Nephron (organoid): ENCODE measurements around the gene DNAJC3.
"Not testable (repeated sequence)": the region's sequence is repeated elsewhere in the genome, so short reads cannot be mapped to it uniquely, and the experiment has no call there.

ENCODE experiments used
- H3K27ac Mint-ChIP-seq, 3 experiments: 2 replicates each; pipeline ENCODE4 v1.8.0; 2020; ENCODE audit warnings: mixed read lengths in 3 of 3, mild to moderate bottlenecking in 2 of 3, moderate library complexity in 1 of 3
- H3K27me3 Mint-ChIP-seq: 2 replicates; pipeline ENCODE4 v1.8.0; 2021; ENCODE audit warnings: low read depth, mild to moderate bottlenecking, moderate library complexity, mixed read lengths
- H3K36me3 Mint-ChIP-seq: 2 replicates; pipeline ENCODE4 v1.8.0; 2020; ENCODE audit warnings: low read depth, mixed read lengths
- H3K4me1 Mint-ChIP-seq: 2 replicates; pipeline ENCODE4 v1.8.0; 2020; ENCODE audit warnings: mixed read lengths
- H3K4me3 Mint-ChIP-seq, 3 experiments: 2 replicates each; pipeline ENCODE4 v1.8.0; 2020; ENCODE audit warnings: mild to moderate bottlenecking in 3 of 3, mixed read lengths in 3 of 3, moderate library complexity in 2 of 3
- H3K9me3 Mint-ChIP-seq: 2 replicates; pipeline ENCODE4 v1.8.0; 2020; ENCODE audit warnings: mixed read lengths
- TF ChIP-seq, protein P1 (sequence below), 3 experiments: fragments of 200-600 bp; sonication (generic); IDR thresholded peaks; one replicate each; pipeline ENCODE4 v1.5.0; 2021; ENCODE audit warnings: antibody characterized with exemption in 3 of 3; ENCODE audit not compliant: unreplicated experiment in 3 of 3

Gene DNAJC3

DNA sequence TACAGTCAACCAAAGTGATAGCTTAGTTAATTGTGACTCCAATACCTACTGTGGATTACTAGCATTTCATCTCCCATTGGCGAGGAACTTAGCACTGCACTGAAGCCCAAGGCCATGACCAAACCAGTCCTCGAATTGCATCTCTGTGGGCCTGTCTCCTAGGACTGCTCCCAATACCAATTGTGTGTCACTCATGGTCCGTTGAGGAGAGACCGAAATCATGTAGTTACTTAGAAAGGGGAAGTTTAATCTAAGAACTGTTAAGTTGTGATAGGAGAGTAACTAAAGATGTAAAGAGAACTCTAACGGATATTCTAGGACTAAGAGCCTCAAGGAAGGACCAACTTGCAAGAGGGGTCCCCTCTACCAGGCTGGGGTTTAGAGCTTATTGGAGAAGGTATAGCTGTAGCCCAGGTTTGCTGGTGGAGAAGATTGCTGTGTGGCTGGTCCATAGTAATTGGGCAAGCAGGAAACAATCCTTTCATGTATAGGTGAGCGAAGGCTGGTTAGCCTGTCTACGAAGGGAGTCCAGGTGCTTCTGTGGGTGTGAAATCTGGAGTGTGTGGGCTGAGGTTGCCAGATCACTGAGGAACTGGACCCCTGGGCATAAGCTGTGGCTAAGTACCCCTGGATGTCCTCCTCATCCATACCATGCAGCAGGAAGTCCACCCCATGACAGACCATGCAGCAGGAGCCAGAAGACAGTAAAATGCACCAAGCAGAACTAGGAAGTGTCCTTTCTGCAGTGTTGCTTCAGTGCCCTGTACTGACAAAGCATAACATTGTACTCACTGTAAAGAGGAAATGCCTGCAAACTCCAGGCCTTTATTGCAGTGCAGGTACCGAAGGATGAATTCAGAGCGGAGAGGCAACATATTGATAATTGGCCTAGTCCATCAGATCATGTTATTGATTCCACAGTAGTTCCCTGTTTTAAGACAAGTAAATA, 30.8 kb downstream of the DNAJC3 start:
- no peaks in the 10 kb centered on the region for H3K27me3 Mint-ChIP-seq
- H3K9me3 Mint-ChIP-seq = peaks cover 3% of the 10 kb centered on the region
- TF ChIP-seq, protein P1, sequence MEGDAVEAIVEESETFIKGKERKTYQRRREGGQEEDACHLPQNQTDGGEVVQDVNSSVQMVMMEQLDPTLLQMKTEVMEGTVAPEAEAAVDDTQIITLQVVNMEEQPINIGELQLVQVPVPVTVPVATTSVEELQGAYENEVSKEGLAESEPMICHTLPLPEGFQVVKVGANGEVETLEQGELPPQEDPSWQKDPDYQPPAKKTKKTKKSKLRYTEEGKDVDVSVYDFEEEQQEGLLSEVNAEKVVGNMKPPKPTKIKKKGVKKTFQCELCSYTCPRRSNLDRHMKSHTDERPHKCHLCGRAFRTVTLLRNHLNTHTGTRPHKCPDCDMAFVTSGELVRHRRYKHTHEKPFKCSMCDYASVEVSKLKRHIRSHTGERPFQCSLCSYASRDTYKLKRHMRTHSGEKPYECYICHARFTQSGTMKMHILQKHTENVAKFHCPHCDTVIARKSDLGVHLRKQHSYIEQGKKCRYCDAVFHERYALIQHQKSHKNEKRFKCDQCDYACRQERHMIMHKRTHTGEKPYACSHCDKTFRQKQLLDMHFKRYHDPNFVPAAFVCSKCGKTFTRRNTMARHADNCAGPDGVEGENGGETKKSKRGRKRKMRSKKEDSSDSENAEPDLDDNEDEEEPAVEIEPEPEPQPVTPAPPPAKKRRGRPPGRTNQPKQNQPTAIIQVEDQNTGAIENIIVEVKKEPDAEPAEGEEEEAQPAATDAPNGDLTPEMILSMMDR (IDR thresholded peaks at IDR 0.05; ENCODE audit: unreplicated experiment in 3 of 3) = no peak

DNA sequence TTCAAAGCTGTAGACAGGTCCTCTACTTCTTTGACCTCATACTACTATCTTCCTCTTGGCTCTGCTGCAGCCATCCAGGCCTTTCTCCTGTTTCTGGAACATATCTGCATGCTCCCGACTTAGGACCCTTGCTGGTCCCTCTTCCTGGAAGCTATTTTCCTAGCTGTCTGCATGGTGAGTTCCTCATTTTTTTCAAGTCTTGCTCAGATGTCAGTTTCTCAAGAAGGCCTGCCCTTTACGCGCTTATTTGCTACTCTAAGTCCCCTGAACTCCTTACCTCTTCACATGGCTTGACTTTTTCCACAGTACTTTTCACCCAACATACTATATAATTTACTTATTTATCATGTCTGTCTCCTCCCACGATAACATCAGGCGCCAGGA, 31.4 kb downstream of the DNAJC3 start:
- no peaks in the 10 kb centered on the region for H3K4me1 Mint-ChIP-seq
- H3K27ac Mint-ChIP-seq = no peak overlapping the region
- H3K27me3 Mint-ChIP-seq = no peaks in the 10 kb centered on the region
- peaks cover 47% of the 10 kb centered on the region for H3K36me3 Mint-ChIP-seq
- H3K9me3 Mint-ChIP-seq = peaks cover 8% of the 10 kb centered on the region
- TF ChIP-seq, protein P1 (IDR thresholded peaks at IDR 0.05; ENCODE audit: unreplicated experiment in 3 of 3) = no peak
- no peak overlapping the region for H3K4me3 Mint-ChIP-seq

More for the DNA sequence above, 30.8 kb downstream of the DNAJC3 start:
- Mint-ChIP-seq H3K27ac (no peak overlapping the region), H3K4me3 (no peak overlapping the region), H3K36me3 (peaks cover 41% of the 10 kb centered on the region), H3K4me1 (no peaks in the 10 kb centered on the region)

- peaks cover 9% of the 10 kb centered on the region for H3K9me3 Mint-ChIP-seq
- TF ChIP-seq, protein P1 (IDR thresholded peaks at IDR 0.05; ENCODE audit: unreplicated experiment in 3 of 3) = no peak
Measured at GRCh38 chr13:95708811-95709500, 32.0 kb downstream of the DNAJC3 start.

GRCh38 chr13:95710313-95710712, 33.4 kb downstream of the DNAJC3 start:
- no peaks in the 10 kb centered on the region for H3K27me3 Mint-ChIP-seq
- H3K4me1 Mint-ChIP-seq = no peaks in the 10 kb centered on the region
- TF ChIP-seq, protein P1 (IDR thresholded peaks at IDR 0.05; ENCODE audit: unreplicated experiment in 3 of 3) = no peak
- H3K27ac Mint-ChIP-seq = no peak overlapping the region
- H3K4me3 Mint-ChIP-seq = no peak overlapping the region
- H3K36me3 Mint-ChIP-seq = peaks cover 55% of the 10 kb centered on the region
- H3K9me3 Mint-ChIP-seq = peaks cover 9% of the 10 kb centered on the region

More at GRCh38 chr13:95708811-95709500, 32.0 kb downstream of the DNAJC3 start:
- Mint-ChIP-seq H3K27me3 (no peaks in the 10 kb centered on the region), H3K4me3 (no peak overlapping the region), H3K27ac (no peak overlapping the region), H3K36me3 (peaks cover 52% of the 10 kb centered on the region), H3K4me1 (no peaks in the 10 kb centered on the region)

- H3K27ac Mint-ChIP-seq, H3K4me1 Mint-ChIP-seq: not testable (repeated sequence)
Measured at GRCh38 chr13:95712846-95713245, 35.9 kb downstream of the DNAJC3 start.

DNA sequence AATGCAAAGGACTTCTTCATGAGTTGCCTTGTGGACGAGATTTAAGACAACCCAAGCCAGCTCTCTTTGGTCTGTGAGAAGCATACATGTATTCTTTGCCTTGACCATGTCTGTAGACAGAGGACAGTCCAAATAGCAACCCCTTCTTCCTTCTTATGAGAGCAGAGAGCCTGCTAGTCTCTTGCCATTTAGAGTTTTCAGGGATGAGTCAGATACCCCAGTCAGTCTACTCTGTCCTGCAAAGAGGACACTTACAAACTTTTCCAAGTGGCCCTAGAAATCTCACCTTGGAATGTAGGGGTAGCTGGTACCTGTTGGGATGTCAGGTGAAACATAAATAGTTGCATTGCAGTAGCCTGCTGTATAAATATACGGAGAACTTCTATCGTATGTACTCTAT, 36.7 kb downstream of the DNAJC3 start:
- Mint-ChIP-seq H3K36me3 (peaks cover 77% of the 10 kb centered on the region), H3K4me1 (no peaks in the 10 kb centered on the region), H3K9me3 (peaks cover 16% of the 10 kb centered on the region), H3K27ac (no peak overlapping the region), H3K27me3 (no peaks in the 10 kb centered on the region), H3K4me3 (no peak overlapping the region)
- TF ChIP-seq, protein P1 (IDR thresholded peaks at IDR 0.05; ENCODE audit: unreplicated experiment in 3 of 3) = no peak

More at GRCh38 chr13:95712846-95713245, 35.9 kb downstream of the DNAJC3 start:
- not testable (repeated sequence) for H3K4me3 Mint-ChIP-seq, H3K27me3 Mint-ChIP-seq
- Mint-ChIP-seq H3K36me3 (peaks cover 72% of the 10 kb centered on the region), H3K9me3 (peaks cover 16% of the 10 kb centered on the region)
